ENCODE measurements around the gene DYNLT4. TPM values are rescaled to one million over a fixed set of nuclear protein-coding genes. Genes with fewer than 3 reads are reported as not detected.

DYNLT4 gene
- total and polyA plus RNA-seq, 8 donors: 0.28 to 1.8 (median 0.38) TPM

- peak in 2 of 6 donors; percentile 13 to 25 for DNase-seq
- intact Hi-C loops (cut with DNase I): no loop called here
- no peak for TF ChIP-seq CTCF (IDR thresholded peaks at IDR 0.05)
- Histone ChIP-seq H3K36me3 (peaks cover 0 to 18% (median 9%) of the 10 kb centered on the region in 3 donors), H3K27ac (no peak overlapping the region), H3K27me3 (no peaks in the 10 kb centered on the region), H3K4me3 (peak overlapping the region in 1 of 4 donors; percentile 86), H3K4me1 (peaks cover 0 to 21% (median 4%) of the 10 kb centered on the region in 3 donors), H3K9me3 (no peaks in the 10 kb centered on the region)
- no peak for FAIRE-seq
- WGBS, 2 donors: 65 to 68% methylated on average over 13 of the region's 13 CpGs
- ATAC-seq: no peak
Measured at GRCh38 chr1:44777969-44778635, 29.0 kb downstream of the DYNLT4 start.

- Histone ChIP-seq H3K36me3 (peaks cover 0 to 18% (median 9%) of the 10 kb centered on the region in 3 donors), H3K9me3 (no peaks in the 10 kb centered on the region), H3K27ac (no peak overlapping the region), H3K27me3 (no peaks in the 10 kb centered on the region), H3K4me3 (peak overlapping the region in 1 of 4 donors; percentile 86), H3K4me1 (peaks cover 0 to 21% (median 4%) of the 10 kb centered on the region in 3 donors)
- ATAC-seq (no peak), DNase-seq (peak in 2 of 6 donors; percentile 20 to 46), FAIRE-seq (no peak)
- intact Hi-C loops (cut with DNase I): no loop called here
- 72 to 79% methylated on average over 14 of the region's 14 CpGs for WGBS, 2 donors
- TF ChIP-seq CTCF (IDR thresholded peaks at IDR 0.05): no peak
Measured at GRCh38 chr1:44777547-44777946, 29.6 kb downstream of the DYNLT4 start.

GRCh38 chr1:44776730-44777068 lies 30.5 kb downstream of the DYNLT4 start:
- peaks cover 0 to 21% (median 4%) of the 10 kb centered on the region in 3 donors for H3K4me1 ChIP-seq
- WGBS, 2 donors: 38 to 52% methylated on average over 12 of the region's 12 CpGs
- ATAC-seq (no peak), DNase-seq (peak in 1 of 6 donors; percentile 58), FAIRE-seq (no peak)
- no peaks in the 10 kb centered on the region for H3K9me3 ChIP-seq
- no peak overlapping the region for H3K27ac ChIP-seq
- H3K4me3 ChIP-seq: peak overlapping the region; percentile 42 to 86 (median 70)
- peaks cover 0 to 18% (median 9%) of the 10 kb centered on the region in 3 donors for H3K36me3 ChIP-seq
- H3K27me3 ChIP-seq: no peaks in the 10 kb centered on the region
- no peak for TF ChIP-seq CTCF (IDR thresholded peaks at IDR 0.05)
- intact Hi-C loops (cut with DNase I): no loop called here

- peaks cover 0 to 21% (median 4%) of the 10 kb centered on the region in 3 donors for H3K4me1 ChIP-seq
- 6 to 7% methylated on average over 36 of the region's 36 CpGs for WGBS, 2 donors
- FAIRE-seq: no peak
- peak; percentile 12 to 27 (median 22) for ATAC-seq
- peak overlapping the region; percentile 42 to 86 (median 70) for H3K4me3 ChIP-seq
- H3K27me3 ChIP-seq: no peaks in the 10 kb centered on the region
- H3K27ac ChIP-seq: peak overlapping the region; percentile 84 to 94 (median 88)
- intact Hi-C loops (cut with DNase I): no loop called here
- no peak for TF ChIP-seq CTCF (IDR thresholded peaks at IDR 0.05)
- H3K9me3 ChIP-seq: no peaks in the 10 kb centered on the region
- H3K36me3 ChIP-seq: peaks cover 0 to 18% (median 9%) of the 10 kb centered on the region in 3 donors
- DNase-seq: peak in 4 of 6 donors; percentile 39 to 63 (median 54)
Measured at GRCh38 chr1:44775930-44776729, 31.0 kb downstream of the DYNLT4 start.

Data from pancreas (tissue), 10 donors.